ENCODE results near the gene GRAPL. TPM values are rescaled to one million over a fixed set of nuclear protein-coding genes. Genes with fewer than 3 reads are reported as not detected.
A peak's percentile ranks its signal among the peaks of the same experiment; 100 is the strongest.
"Not testable (repeated sequence)": the region's sequence is repeated elsewhere in the genome, so short reads cannot be mapped to it uniquely, and the experiment has no call there.

The GRAPL gene
- total and polyA plus RNA-seq, 2 of the 4 experiments (the other 2 are of a cell fraction): not detected

DNA sequence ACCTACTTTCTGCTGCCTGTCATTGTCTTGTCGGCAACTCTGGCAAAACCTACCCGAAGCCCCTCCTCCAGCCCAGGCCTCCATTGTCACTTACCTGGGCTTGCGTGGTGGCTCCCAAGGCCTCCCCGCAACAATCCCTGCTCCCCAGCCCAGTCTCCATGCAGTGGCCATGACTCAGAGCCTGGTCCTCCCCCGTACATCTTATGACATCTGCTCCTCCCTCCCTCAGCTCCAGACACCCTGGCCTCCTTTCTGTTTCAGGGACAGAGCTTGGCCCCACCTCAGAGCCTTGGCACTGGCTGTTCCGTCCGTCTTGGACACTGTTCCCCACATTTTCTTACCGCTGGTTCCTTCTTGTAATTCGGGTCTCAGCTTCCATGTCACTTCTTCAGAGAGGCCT is 2.1 kb downstream of the GRAPL start:
- H2BK5ac ChIP-seq (ENCODE audit: low read depth, low read length, poor library complexity, severe bottlenecking); dilution Hi-C loops (cut with HindIII; ENCODE audit: low sequenced_read_pairs, unreplicated experiment); H3K4me2 ChIP-seq (ENCODE audit: low read depth, low read length); H3K56ac ChIP-seq (ENCODE audit: extremely low read depth, insufficient read depth, low read length); H3K4me1 ChIP-seq (ENCODE audit: control insufficient read depth, insufficient read depth, low read length); H2BK120ac ChIP-seq (ENCODE audit: low read depth, low read length); H3K36me3 ChIP-seq (ENCODE audit: control insufficient read depth, insufficient read depth, low read length); H4K20me1 ChIP-seq (ENCODE audit: insufficient read depth, low read length); H4K91ac ChIP-seq (ENCODE audit: insufficient read depth, low read depth, low read length); H2BK20ac ChIP-seq (ENCODE audit: low read depth, low read length); H2AK9ac ChIP-seq (replicated peaks; ENCODE audit: low read depth, low read length, poor library complexity); H2AFZ ChIP-seq (replicated peaks; ENCODE audit: low read length, poor library complexity); H3K4me3 ChIP-seq (ENCODE audit: insufficient read depth, low read depth, low read length); H3K9me3 ChIP-seq (ENCODE audit: control insufficient read depth, insufficient read depth, low read length); H3K79me1 ChIP-seq (ENCODE audit: low read depth in 1 of 2, low read length in 2 of 2); H4K5ac ChIP-seq (ENCODE audit: low read depth, low read length); H3K4ac ChIP-seq (ENCODE audit: low read depth, low read length); intact Hi-C loops (cut with micrococcal nuclease); H3K14ac ChIP-seq (replicated peaks; ENCODE audit: low read depth, low read length); H3K23ac ChIP-seq (ENCODE audit: low read depth, low read length); H3K27me3 ChIP-seq (ENCODE audit: control insufficient read depth, insufficient read depth, low read length); H4K8ac ChIP-seq (ENCODE audit: low read depth in 2 of 2, low read length in 2 of 2); H2BK15ac ChIP-seq (ENCODE audit: low read depth, low read length); CTCF ChIA-PET; H3K9me1 ChIP-seq (ENCODE audit: insufficient read depth, low read length); POLR2A ChIA-PET (ENCODE audit: unreplicated experiment); H3K9ac ChIP-seq (ENCODE audit: low read depth, low read length); H2AK5ac ChIP-seq (ENCODE audit: low read depth, low read length); BruUV-seq (replicated peaks); H3K18ac ChIP-seq (ENCODE audit: low read depth, low read length); in situ Hi-C loops (cut with MboI; ENCODE audit: low sequenced_read_pairs); DNase-seq; H3K27ac ChIP-seq (ENCODE audit: insufficient read depth, low read length): not testable (repeated sequence)
- no CpG with 5 or more reads among the region's 9 CpGs for WGBS, 2 experiments (ENCODE audit: extremely low coverage in 2 of 2, insufficient read length in 1 of 2)
- peak; percentile 58; the same call in 1 of the 2 replicates for ATAC-seq (ENCODE audit: low read depth)

DNA sequence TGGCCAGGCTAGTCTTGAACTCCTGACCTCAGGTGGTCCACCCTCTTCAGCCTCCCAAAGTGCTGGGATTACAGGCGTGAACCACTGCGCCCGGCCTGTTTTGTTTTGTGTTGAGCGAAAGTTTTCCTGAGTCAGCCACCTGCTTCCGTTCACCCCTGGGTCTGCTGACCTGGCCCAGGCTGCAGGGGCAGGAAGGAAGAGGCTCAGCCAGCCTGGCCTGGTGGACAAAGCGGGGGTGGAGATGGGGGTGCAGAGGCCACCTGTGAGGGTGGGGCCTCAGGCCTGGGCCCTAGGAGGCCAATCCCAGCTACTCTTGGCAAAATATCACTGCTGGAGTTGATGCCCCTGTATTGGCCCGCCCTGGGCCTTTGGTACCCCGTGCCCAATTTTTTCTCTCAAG is 3.7 kb downstream of the GRAPL start:
- intact Hi-C loops (cut with micrococcal nuclease); H2AK9ac ChIP-seq (replicated peaks; ENCODE audit: low read depth, low read length, poor library complexity); in situ Hi-C loops (cut with MboI; ENCODE audit: low sequenced_read_pairs); BruUV-seq (replicated peaks); H3K4me2 ChIP-seq (ENCODE audit: low read depth, low read length); DNase-seq; H4K91ac ChIP-seq (ENCODE audit: insufficient read depth, low read depth, low read length); H3K27ac ChIP-seq (ENCODE audit: insufficient read depth, low read length); dilution Hi-C loops (cut with HindIII; ENCODE audit: low sequenced_read_pairs, unreplicated experiment); H2AFZ ChIP-seq (replicated peaks; ENCODE audit: low read length, poor library complexity); ATAC-seq (ENCODE audit: low read depth); H3K4me3 ChIP-seq (ENCODE audit: insufficient read depth, low read depth, low read length); H2BK20ac ChIP-seq (ENCODE audit: low read depth, low read length); H3K4ac ChIP-seq (ENCODE audit: low read depth, low read length); H2BK15ac ChIP-seq (ENCODE audit: low read depth, low read length); H3K79me1 ChIP-seq (ENCODE audit: low read depth in 1 of 2, low read length in 2 of 2); H4K8ac ChIP-seq (ENCODE audit: low read depth in 2 of 2, low read length in 2 of 2); H2AK5ac ChIP-seq (ENCODE audit: low read depth, low read length); H3K14ac ChIP-seq (replicated peaks; ENCODE audit: low read depth, low read length); H3K18ac ChIP-seq (ENCODE audit: low read depth, low read length); H3K9me1 ChIP-seq (ENCODE audit: insufficient read depth, low read length); H3K9ac ChIP-seq (ENCODE audit: low read depth, low read length); H2BK120ac ChIP-seq (ENCODE audit: low read depth, low read length); H3K23ac ChIP-seq (ENCODE audit: low read depth, low read length); POLR2A ChIA-PET (ENCODE audit: unreplicated experiment); H4K5ac ChIP-seq (ENCODE audit: low read depth, low read length); H3K27me3 ChIP-seq (ENCODE audit: control insufficient read depth, insufficient read depth, low read length); CTCF ChIA-PET; H3K36me3 ChIP-seq (ENCODE audit: control insufficient read depth, insufficient read depth, low read length); H3K4me1 ChIP-seq (ENCODE audit: control insufficient read depth, insufficient read depth, low read length); H3K9me3 ChIP-seq (ENCODE audit: control insufficient read depth, insufficient read depth, low read length); H4K20me1 ChIP-seq (ENCODE audit: insufficient read depth, low read length); H3K56ac ChIP-seq (ENCODE audit: extremely low read depth, insufficient read depth, low read length); H2BK5ac ChIP-seq (ENCODE audit: low read depth, low read length, poor library complexity, severe bottlenecking): not testable (repeated sequence)
- WGBS, 2 experiments (ENCODE audit: extremely low coverage in 2 of 2, insufficient read length in 1 of 2): no CpG with 5 or more reads among the region's 8 CpGs

Data from IMR-90 (cell line).